Neuron (in vitro differentiated cells): ENCODE data around the gene SMC1A.
"Not testable (repeated sequence)": the region's sequence is repeated elsewhere in the genome, so short reads cannot be mapped to it uniquely, and the experiment has no call there.

Experiments used
- H2AFZ ChIP-seq: one replicate; pipeline ENCODE4 v1.6.1; 2013; ENCODE audit warnings: low read depth, mild to moderate bottlenecking, inconsistent platforms, low read length, moderate library complexity
- H3K27me3 ChIP-seq: one replicate; pipeline ENCODE4 v1.6.1; 2013; ENCODE audit warnings: low read length; ENCODE audit not compliant: insufficient read depth
- H3K36me3 ChIP-seq: one replicate; pipeline ENCODE4 v1.6.1; 2013; ENCODE audit warnings: low read length; ENCODE audit not compliant: insufficient read depth
- H3K4me1 ChIP-seq: one replicate; pipeline ENCODE4 v1.6.1; 2013; ENCODE audit warnings: low read length; ENCODE audit not compliant: insufficient read depth
- H3K4me3 ChIP-seq: 2 replicates; pipeline ENCODE4 v1.5.1; 2013; ENCODE audit warnings: mild to moderate bottlenecking, low read length, moderate library complexity
- H3K9me3 ChIP-seq: one replicate; pipeline ENCODE4 v1.6.1; 2013; ENCODE audit warnings: low read length

The SMC1A gene

DNA sequence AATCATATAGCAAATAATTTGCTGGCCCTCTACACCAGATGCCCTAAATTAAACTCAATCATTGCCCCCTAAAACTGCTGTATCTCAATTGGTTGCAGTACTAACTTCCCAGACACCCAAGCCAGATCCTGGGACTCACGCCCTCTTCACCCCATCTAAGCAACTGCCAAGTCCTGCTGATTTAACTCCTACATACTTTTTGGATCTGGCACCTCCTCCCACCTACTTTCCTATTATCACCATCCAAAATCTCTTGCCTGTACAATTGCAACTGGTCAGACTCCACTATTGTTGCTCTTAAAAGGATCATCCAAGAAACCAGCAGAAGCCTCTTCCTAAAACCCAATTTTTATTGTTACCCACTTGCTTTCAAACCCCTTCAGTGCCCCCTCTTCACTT is 16.4 kb upstream of the SMC1A start:
- Histone ChIP-seq H3K4me3 (no peak overlapping the region), H3K27me3 (peaks cover 4% of the 10 kb centered on the region), H3K36me3 (no peaks in the 10 kb centered on the region), H3K4me1 (peaks cover 4% of the 10 kb centered on the region), H3K9me3 (no peaks in the 10 kb centered on the region), H2AFZ (no peak overlapping the region)

- Histone ChIP-seq H2AFZ (no peak overlapping the region), H3K36me3 (no peaks in the 10 kb centered on the region), H3K27me3 (peaks cover 4% of the 10 kb centered on the region), H3K9me3 (no peaks in the 10 kb centered on the region), H3K4me1 (peaks cover 6% of the 10 kb centered on the region), H3K4me3 (no peak overlapping the region)
Observed at GRCh38 chrX:53438174-53438831, 15.8 kb upstream of the SMC1A start.

DNA sequence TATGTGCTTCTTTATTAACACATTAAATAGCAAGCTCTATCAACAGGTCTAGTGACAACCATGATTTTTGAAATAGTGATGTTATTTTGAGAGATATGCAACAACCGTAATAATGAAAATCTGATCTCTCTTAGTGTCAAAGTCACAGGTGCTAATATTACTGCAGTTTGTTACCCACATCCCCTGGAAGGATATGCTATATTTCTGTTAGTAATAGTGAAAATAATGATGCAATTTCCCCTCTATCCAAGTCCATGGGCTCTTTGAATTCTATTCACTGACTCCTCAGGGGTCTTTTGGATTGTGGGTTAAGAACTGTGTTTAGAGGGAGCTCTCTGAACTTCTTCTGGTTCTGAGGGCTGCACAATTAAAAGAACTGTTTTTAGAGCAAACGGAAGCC is 14.8 kb upstream of the SMC1A start:
- no peak overlapping the region for H2AFZ ChIP-seq
- H3K9me3 ChIP-seq = no peaks in the 10 kb centered on the region
- no peak overlapping the region for H3K4me3 ChIP-seq
- H3K4me1 ChIP-seq = peaks cover 7% of the 10 kb centered on the region
- no peaks in the 10 kb centered on the region for H3K36me3 ChIP-seq
- peaks cover 4% of the 10 kb centered on the region for H3K27me3 ChIP-seq

GRCh38 chrX:53435997-53436396 is 13.5 kb upstream of the SMC1A start:
- Histone ChIP-seq H3K27me3 (peaks cover 3% of the 10 kb centered on the region), H2AFZ (no peak overlapping the region), H3K4me1 (peaks cover 7% of the 10 kb centered on the region), H3K4me3 (no peak overlapping the region), H3K36me3 (peaks cover 4% of the 10 kb centered on the region), H3K9me3 (no peaks in the 10 kb centered on the region)

DNA sequence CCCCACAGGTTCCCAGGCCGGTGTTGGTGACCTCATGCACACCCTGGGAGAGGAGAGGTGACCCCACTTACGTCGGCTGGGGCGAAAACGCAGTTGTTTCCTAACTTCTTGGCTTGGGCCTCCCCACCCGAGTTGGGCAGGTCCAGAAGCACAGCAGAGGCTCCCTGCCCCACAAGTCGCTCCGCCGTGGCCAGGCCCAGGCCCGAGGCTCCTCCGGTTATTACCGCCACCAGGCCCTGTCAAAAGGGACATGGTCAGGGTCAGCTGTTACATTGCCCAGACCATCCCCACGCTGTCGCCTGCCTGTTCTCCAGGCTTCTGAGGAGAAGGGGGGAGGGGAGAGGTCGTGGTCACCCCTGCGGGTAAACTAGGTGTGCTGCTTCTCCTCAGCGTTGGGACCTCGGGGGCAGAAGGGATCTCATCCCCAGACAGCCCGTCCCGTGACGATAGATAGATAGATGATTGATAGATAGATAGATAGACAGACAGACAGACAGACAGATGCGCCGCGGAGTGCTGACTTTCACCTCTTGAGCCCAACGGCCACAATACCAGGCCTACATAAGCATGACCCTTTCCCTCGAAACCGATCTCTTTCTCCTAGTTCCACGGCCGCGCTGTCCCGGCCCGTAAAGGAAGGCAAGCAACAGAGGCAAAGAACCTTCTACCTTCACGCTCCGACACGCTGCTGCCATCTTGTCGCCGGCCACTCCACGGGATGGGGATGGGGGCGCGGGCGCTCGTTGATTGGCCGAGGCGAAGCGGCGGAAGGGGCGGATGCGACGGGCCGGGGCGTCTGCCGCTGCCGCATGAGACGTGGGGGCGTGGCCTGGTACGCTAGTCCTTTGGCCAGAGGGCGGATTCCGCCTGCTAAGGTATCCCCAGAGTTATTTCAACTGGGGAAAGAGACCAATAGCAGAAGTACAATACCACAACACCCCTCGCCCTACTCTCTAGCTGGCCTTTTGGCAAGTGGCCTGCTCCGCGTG is 11.5 kb upstream of the SMC1A start, which contains the start of gene HSD17B10:
TSS of gene HSD17B10 (minus strand) at position 720 of the 989 bp plus-strand sequence. CDS start at position 695, 25 bp downstream.
- Histone ChIP-seq H3K9me3 (no peaks in the 10 kb centered on the region), H3K4me1 (peaks cover 7% of the 10 kb centered on the region), H2AFZ (peak within 1 kb of the TSS; percentile 17), H3K27me3 (no peaks in the 10 kb centered on the region), H3K36me3 (peaks cover 10% of the 10 kb centered on the region), H3K4me3 (peak within 1 kb of the TSS; percentile 79)

GRCh38 chrX:53430231-53430630 is 7.8 kb upstream of the SMC1A start:
- no peak overlapping the region for H2AFZ ChIP-seq
- no peak overlapping the region for H3K4me3 ChIP-seq
- H3K4me1 ChIP-seq = peaks cover 7% of the 10 kb centered on the region
- peaks cover 10% of the 10 kb centered on the region for H3K36me3 ChIP-seq
- no peaks in the 10 kb centered on the region for H3K9me3 ChIP-seq
- H3K27me3 ChIP-seq = no peaks in the 10 kb centered on the region

- Histone ChIP-seq H3K27me3 (no peaks in the 10 kb centered on the region), H3K4me1 (peaks cover 7% of the 10 kb centered on the region), H2AFZ (no peak overlapping the region), H3K4me3 (no peak overlapping the region), H3K9me3 (no peaks in the 10 kb centered on the region), H3K36me3 (peaks cover 10% of the 10 kb centered on the region)
Observed at GRCh38 chrX:53429755-53430154, 7.3 kb upstream of the SMC1A start.

DNA sequence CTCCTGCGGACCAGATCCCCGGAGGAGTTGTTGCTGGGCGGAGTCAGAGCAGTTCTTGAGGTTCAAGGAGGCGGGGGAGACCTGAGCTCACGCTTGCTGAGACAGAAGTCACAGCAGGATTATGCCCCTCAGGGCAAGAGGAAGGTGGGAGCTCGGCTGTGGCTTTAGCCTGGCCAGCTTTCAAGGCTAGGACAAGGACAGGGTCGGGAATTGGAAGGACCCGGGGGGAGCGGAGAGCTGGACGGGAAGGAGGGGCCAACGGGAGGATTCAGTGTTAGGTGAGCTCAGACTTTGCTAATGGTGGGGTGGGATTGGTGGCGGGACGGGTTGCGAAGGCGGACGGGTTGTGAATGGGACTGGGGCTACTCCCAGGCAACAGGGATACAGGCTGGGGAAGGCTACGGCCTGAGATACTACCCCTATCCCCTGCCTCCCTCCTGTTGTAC is 430 bp upstream of the SMC1A start, which contains the start of gene RIBC1:
TSS of gene RIBC1 (plus strand) at position 13 of the 446 bp plus-strand sequence. CDS start 3,404 bp downstream, outside the sequence.
- Histone ChIP-seq H3K4me1 (peaks cover 11% of the 10 kb centered on the region), H3K9me3 (no peaks in the 10 kb centered on the region), H3K4me3 (peak within 1 kb of the TSS; percentile 73), H3K36me3 (no peaks in the 10 kb centered on the region), H2AFZ (no peak within 1 kb of the TSS), H3K27me3 (no peaks in the 10 kb centered on the region)

GRCh38 chrX:53421772-53422085 is 725 bp downstream of the SMC1A start:
- Histone ChIP-seq H3K4me1 (peaks cover 11% of the 10 kb centered on the region), H3K9me3 (no peaks in the 10 kb centered on the region), H3K4me3 (peak overlapping the region; percentile 73), H3K36me3 (no peaks in the 10 kb centered on the region), H3K27me3 (no peaks in the 10 kb centered on the region), H2AFZ (no peak overlapping the region)

- Histone ChIP-seq H3K4me3 (peak overlapping the region; percentile 73), H3K4me1 (peaks cover 11% of the 10 kb centered on the region), H3K27me3 (no peaks in the 10 kb centered on the region), H3K36me3 (no peaks in the 10 kb centered on the region), H2AFZ (no peak overlapping the region), H3K9me3 (no peaks in the 10 kb centered on the region)
Observed at GRCh38 chrX:53421125-53421524, 1.3 kb downstream of the SMC1A start.

GRCh38 chrX:53420351-53420750 is 2.1 kb downstream of the SMC1A start:
- H3K9me3 ChIP-seq, H3K27me3 ChIP-seq, H2AFZ ChIP-seq, H3K4me3 ChIP-seq, H3K36me3 ChIP-seq: not testable (repeated sequence)
- peaks cover 11% of the 10 kb centered on the region for H3K4me1 ChIP-seq

GRCh38 chrX:53412446-53412845 is 10.0 kb downstream of the SMC1A start:
- H3K4me1 ChIP-seq = no peaks in the 10 kb centered on the region
- no peaks in the 10 kb centered on the region for H3K27me3 ChIP-seq
- H3K9me3 ChIP-seq = no peaks in the 10 kb centered on the region
- H2AFZ ChIP-seq = no peak overlapping the region
- H3K36me3 ChIP-seq = peaks cover 60% of the 10 kb centered on the region
- no peak overlapping the region for H3K4me3 ChIP-seq

DNA sequence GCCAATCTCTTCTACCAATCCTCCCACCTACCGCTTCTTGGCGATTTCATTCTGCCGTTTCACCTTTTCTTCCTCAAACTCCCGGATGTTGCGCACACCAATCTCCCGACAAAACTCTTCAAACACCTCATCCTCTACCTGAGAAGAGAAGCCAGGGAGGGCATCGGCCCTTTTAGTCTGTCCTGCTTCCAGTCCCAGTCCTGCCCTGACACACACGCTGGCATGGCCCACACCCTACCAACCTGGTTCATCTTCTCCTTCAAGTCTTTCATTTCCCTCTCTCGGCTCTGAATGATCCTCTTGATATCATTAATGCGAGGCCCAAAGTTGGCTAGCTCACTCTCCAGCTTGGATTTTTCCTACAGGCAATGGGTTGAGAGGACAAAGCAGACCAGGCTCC is 18.9 kb downstream of the SMC1A start:
- H3K9me3 ChIP-seq = no peaks in the 10 kb centered on the region
- H2AFZ ChIP-seq = no peak overlapping the region
- H3K27me3 ChIP-seq = no peaks in the 10 kb centered on the region
- H3K36me3 ChIP-seq = peaks cover 56% of the 10 kb centered on the region
- no peak overlapping the region for H3K4me3 ChIP-seq
- H3K4me1 ChIP-seq = peaks cover 11% of the 10 kb centered on the region
